Endothelial cell of umbilical vein (primary cell): ENCODE results near the gene HBS1L. TPM values are rescaled to one million over a fixed set of nuclear protein-coding genes. Genes with fewer than 3 reads are reported as not detected.

Experiments
- BruUV-seq: library from RNA; stranded (reverse); fragments of 400-500 nt; replicated peaks from 2 replicates; lab custom pipeline; 2021; lab: Mats Ljungman, UMichigan
- CTCF ChIA-PET: fragments of 300-600, 350-600 bp; sonication (Branson Sonifier 250); formaldehyde crosslinking; loops from one replicate; lab custom pipeline; 2021; ENCODE audit warnings: antibody characterized with exemption, inconsistent platforms; lab: Charles Lee
- POLR2A ChIA-PET: fragments of 300-600, 350-600 bp; sonication (Branson Sonifier 250); formaldehyde crosslinking; loops from one replicate; lab custom pipeline; 2021; ENCODE audit warnings: antibody characterized with exemption, inconsistent platforms; lab: Charles Lee
- DNase-seq: peaks from one replicate; pipeline ENCODE4 v3.0.0-alpha.2; 2011; ENCODE audit warnings: low read depth, low spot score
- FAIRE-seq: peaks from 2 replicates; lab custom pipeline; 2011; peaks lifted over from hg19 to GRCh38; lab: Jason Lieb, UNC
- H2AFZ ChIP-seq: 2 replicates; pipeline ENCODE4 v1.6.0; 2012; ENCODE audit warnings: low read depth, low read length, control low read depth, inconsistent platforms
- H3K27ac ChIP-seq: 2 replicates; pipeline ENCODE4 v1.5.1; 2011; ENCODE audit warnings: low read depth, mild to moderate bottlenecking, control low read depth, low read length, moderate library complexity; ENCODE audit not compliant: insufficient read depth
- H3K27me3 ChIP-seq, 2 experiments: 2 replicates each; pipeline versions ENCODE4 v1.6.0 to v1.6.1; 2011; ENCODE audit warnings: low read length in 2 of 2, mixed read lengths in 1 of 2; ENCODE audit not compliant: control insufficient read depth in 2 of 2, insufficient read depth in 2 of 2
- H3K36me3 ChIP-seq, 2 experiments: 2 replicates in 1 of 2; 3 replicates in 1 of 2; pipeline ENCODE4 v1.5.1; 2011; ENCODE audit warnings: low read length in 2 of 2, mild to moderate bottlenecking in 1 of 2, moderate library complexity in 1 of 2; ENCODE audit not compliant: control insufficient read depth in 2 of 2, insufficient read depth in 2 of 2; ENCODE audit errors: extremely low read depth in 1 of 2
- H3K4me1 ChIP-seq: 3 replicates; pipeline ENCODE4 v1.5.1; 2011; ENCODE audit warnings: mild to moderate bottlenecking, low read length; ENCODE audit not compliant: control insufficient read depth, insufficient read depth; ENCODE audit errors: extremely low read depth
- H3K4me2 ChIP-seq: 2 replicates; pipeline ENCODE4 v1.6.1; 2011; ENCODE audit warnings: low read length, control low read depth, mixed read lengths; ENCODE audit not compliant: insufficient read depth
- H3K4me3 ChIP-seq, 3 experiments: fragments of 200-600 bp in 1 of 3; sonication (generic), shearing (Covaris generic) in 1 of 3; replicated peaks in 1 of 3; 2 replicates each; pipeline ENCODE4 v1.5.1; 2011 to 2016; ENCODE audit warnings: control low read depth in 3 of 3, low read length in 3 of 3, mild to moderate bottlenecking in 2 of 3, inconsistent platforms in 1 of 3, low read depth in 1 of 3, moderate library complexity in 1 of 3; ENCODE audit not compliant: insufficient read depth in 1 of 3
- H3K79me2 ChIP-seq: 2 replicates; pipeline ENCODE4 v1.6.0; 2012; ENCODE audit warnings: low read length, inconsistent platforms; ENCODE audit not compliant: control insufficient read depth, insufficient read depth
- H3K9ac ChIP-seq: replicated peaks from 2 replicates; pipeline ENCODE3; 2011; ENCODE audit warnings: low read length, control low read depth; ENCODE audit not compliant: insufficient read depth; ENCODE audit errors: extremely low read depth
- H3K9me1 ChIP-seq: replicated peaks from 3 replicates; pipeline ENCODE4 v1.6.0; 2011; ENCODE audit warnings: mild to moderate bottlenecking, low read length; ENCODE audit not compliant: control insufficient read depth, insufficient read depth; ENCODE audit errors: extremely low read depth
- H3K9me3 ChIP-seq: replicated peaks from 2 replicates; pipeline ENCODE4 v1.5.1; 2012; ENCODE audit warnings: low read length, inconsistent platforms; ENCODE audit not compliant: control insufficient read depth, insufficient read depth
- H4K20me1 ChIP-seq: replicated peaks from 2 replicates; pipeline ENCODE3; 2011; ENCODE audit warnings: mild to moderate bottlenecking, low read length; ENCODE audit not compliant: control insufficient read depth, insufficient read depth; ENCODE audit errors: extremely low read depth
- EZH2 ChIP-seq: IDR thresholded peaks from 2 replicates; pipeline ENCODE4 v1.6.1; 2012; ENCODE audit warnings: borderline replicate concordance, low read depth, mild to moderate bottlenecking, moderate library complexity, low read length, inconsistent platforms; ENCODE audit not compliant: severe bottlenecking
- FOS ChIP-seq: IDR thresholded peaks from 2 replicates; pipeline ENCODE4 v1.6.1; 2011; ENCODE audit warnings: mild to moderate bottlenecking, low read length, moderate library complexity, borderline replicate concordance; ENCODE audit not compliant: insufficient read depth
- GATA2 ChIP-seq: IDR thresholded peaks from 2 replicates; pipeline ENCODE4 v1.7.0; 2011; ENCODE audit warnings: low read depth, mild to moderate bottlenecking, moderate library complexity, mixed read lengths, low read length; ENCODE audit not compliant: insufficient read length, insufficient read depth
- JUN ChIP-seq: IDR thresholded peaks from 2 replicates; pipeline ENCODE4 v1.6.1; 2011; ENCODE audit warnings: borderline replicate concordance, low read depth; ENCODE audit not compliant: insufficient read length, insufficient read depth
- MAX ChIP-seq: IDR thresholded peaks from 2 replicates; pipeline ENCODE4 v1.6.1; 2011; ENCODE audit not compliant: insufficient read depth, insufficient read length
- MYC ChIP-seq: IDR thresholded peaks from one replicate; pipeline ENCODE4 v1.6.1; 2011; ENCODE audit warnings: mild to moderate bottlenecking, low read depth, low read length
- POLR2A ChIP-seq: IDR thresholded peaks from 2 replicates; pipeline ENCODE4 v1.6.1; 2012; ENCODE audit warnings: low read depth, mild to moderate bottlenecking, control low read depth, low read length
- POLR2AphosphoS5 ChIP-seq: IDR thresholded peaks from 2 replicates; pipeline ENCODE4 v1.6.1; 2012; ENCODE audit warnings: low read depth, mild to moderate bottlenecking, control low read depth, low read length, moderate library complexity; ENCODE audit not compliant: insufficient read depth
- dilution Hi-C: fragments of 300-500 bp; cut with MboI; formaldehyde crosslinking; loops from one replicate; pipeline ENCODE4 v1.15.0; 2019; ENCODE audit warnings: low sequenced_read_pairs; ENCODE audit not compliant: extremely low pct_ligation_motif_present
- intact Hi-C: fragments of 100-400 bp; cut with micrococcal nuclease; formaldehyde crosslinking; loops from one replicate; pipeline ENCODE4 v1.10.0; 2022
- polyA plus RNA-seq, 4 experiments: library from polyadenylated mRNA; depleted of rRNA in 3 of 4; stranded (reverse) in 3 of 4; unstranded in 1 of 4; fragments of >200 nt; gene quantifications; 2 replicates each; pipeline versions ENCODE4 v1.2.1 to v1.2.3, GENCODE V29; 2011 to 2012; ENCODE audit warnings: missing spikeins in 1 of 4
- total RNA-seq: library from RNA; stranded (reverse); gene quantifications from 2 replicates; pipeline ENCODE4 v1.2.3, GENCODE V29; 2021
- TF ChIP-seq, protein P1 (sequence below), 2 donors: IDR thresholded peaks; 1 replicate in 1 of 2; 2 replicates in 1 of 2; pipeline ENCODE4 v1.5.1; 2011; ENCODE audit warnings: low read length in 2 of 2, mild to moderate bottlenecking in 2 of 2, moderate library complexity in 2 of 2, control low read depth in 1 of 2, inconsistent platforms in 1 of 2, low read depth in 1 of 2; ENCODE audit not compliant: insufficient read depth in 1 of 2; ENCODE audit errors: extremely low read depth in 1 of 2

HBS1L gene
- total and polyA plus RNA-seq, 2 donors (not counting 3 experiments of a cell fraction or from before 2014, with no cell fraction given): 23.7 to 74.6 TPM

DNA sequence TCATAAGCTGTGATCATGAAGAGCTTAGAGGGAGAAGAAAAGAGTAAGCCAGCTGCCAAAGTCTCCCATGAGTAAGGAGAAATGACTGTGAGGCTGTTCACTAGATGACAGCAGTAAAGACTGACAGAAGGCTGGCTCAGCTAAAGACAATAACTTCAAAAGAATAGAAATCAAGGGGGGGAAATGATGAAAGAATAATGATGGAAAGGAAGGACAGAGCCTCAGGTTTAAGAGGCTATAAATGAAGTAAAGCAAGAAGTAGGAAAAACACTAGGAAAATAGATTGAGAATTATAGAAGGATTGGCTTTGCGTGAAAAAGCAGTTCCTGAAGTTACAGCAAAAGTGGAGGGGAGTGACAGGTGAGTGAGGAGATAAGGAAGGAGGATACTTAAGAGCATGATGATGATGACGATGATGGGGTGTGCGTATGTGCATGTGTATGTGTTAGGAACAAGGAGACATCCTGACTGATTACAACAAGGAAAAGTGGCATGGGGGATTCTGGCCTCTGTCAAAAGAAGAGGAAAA lies 48.2 kb downstream of the HBS1L start:
- Histone ChIP-seq H3K36me3 (no peaks in the 10 kb centered on the region), H3K4me2 (no peak overlapping the region), H3K4me3 (no peak overlapping the region), H3K27ac (no peak overlapping the region), H3K27me3 (no peaks in the 10 kb centered on the region), H4K20me1 (no peaks in the 10 kb centered on the region), H3K9me3 (no peaks in the 10 kb centered on the region), H3K9ac (no peak overlapping the region), H2AFZ (no peak overlapping the region), H3K9me1 (no peaks in the 10 kb centered on the region), H3K4me1 (no peaks in the 10 kb centered on the region), H3K79me2 (peaks cover 3% of the 10 kb centered on the region)
- no TSS peak for BruUV-seq
- TF ChIP-seq FOS (no peak), MAX (no peak), MYC (no peak), POLR2A (no peak), JUN (no peak), EZH2 (no peak), GATA2 (no peak), POLR2AphosphoS5 (no peak)
- TF ChIP-seq, protein P1, sequence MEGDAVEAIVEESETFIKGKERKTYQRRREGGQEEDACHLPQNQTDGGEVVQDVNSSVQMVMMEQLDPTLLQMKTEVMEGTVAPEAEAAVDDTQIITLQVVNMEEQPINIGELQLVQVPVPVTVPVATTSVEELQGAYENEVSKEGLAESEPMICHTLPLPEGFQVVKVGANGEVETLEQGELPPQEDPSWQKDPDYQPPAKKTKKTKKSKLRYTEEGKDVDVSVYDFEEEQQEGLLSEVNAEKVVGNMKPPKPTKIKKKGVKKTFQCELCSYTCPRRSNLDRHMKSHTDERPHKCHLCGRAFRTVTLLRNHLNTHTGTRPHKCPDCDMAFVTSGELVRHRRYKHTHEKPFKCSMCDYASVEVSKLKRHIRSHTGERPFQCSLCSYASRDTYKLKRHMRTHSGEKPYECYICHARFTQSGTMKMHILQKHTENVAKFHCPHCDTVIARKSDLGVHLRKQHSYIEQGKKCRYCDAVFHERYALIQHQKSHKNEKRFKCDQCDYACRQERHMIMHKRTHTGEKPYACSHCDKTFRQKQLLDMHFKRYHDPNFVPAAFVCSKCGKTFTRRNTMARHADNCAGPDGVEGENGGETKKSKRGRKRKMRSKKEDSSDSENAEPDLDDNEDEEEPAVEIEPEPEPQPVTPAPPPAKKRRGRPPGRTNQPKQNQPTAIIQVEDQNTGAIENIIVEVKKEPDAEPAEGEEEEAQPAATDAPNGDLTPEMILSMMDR (IDR thresholded peaks at IDR 0.05; ENCODE audit: extremely low read depth in 1 of 2, insufficient read depth in 1 of 2, low read depth in 1 of 2, low read length in 2 of 2): no peak
- intact Hi-C loops: no loop called here
- FAIRE-seq (no peak), DNase-seq (no peak)
- ChIA-PET CTCF (interaction anchor here (1.6 kb wide), 1 partner anchor 36 kb away, joined by 5 read pairs; no protein-coding TSS in a partner anchor), POLR2A (no interaction called here)
- dilution Hi-C loops: no loop called here
